ENCODE results near the gene BCLAF1.

The BCLAF1 gene

GRCh38 chr6:136326038-136326553 is 36.5 kb upstream of the BCLAF1 start:
- WGBS, result 88% methylated on average over 8 of the region's 8 CpGs
- no peaks in the 10 kb centered on the region for H3K4me1 ChIP-seq (ENCODE audit: insufficient read depth, low read length)
- no peaks in the 10 kb centered on the region for H3K9me3 ChIP-seq (ENCODE audit: insufficient read depth, low read depth, low read length)
- H3K4me3 ChIP-seq (ENCODE audit: low read length), result no peak overlapping the region
- H3K36me3 ChIP-seq (ENCODE audit: insufficient read depth, low read length), result no peaks in the 10 kb centered on the region
- no peak overlapping the region for H3K9ac ChIP-seq (ENCODE audit: low read depth, low read length)
- H3K27me3 ChIP-seq (ENCODE audit: insufficient read depth, low read length), result no peaks in the 10 kb centered on the region
- H3K27ac ChIP-seq (ENCODE audit: low read depth, low read length), result no peak overlapping the region

GRCh38 chr6:136324686-136325380 is 35.2 kb upstream of the BCLAF1 start:
- H3K4me1 ChIP-seq (ENCODE audit: insufficient read depth, low read length), result no peaks in the 10 kb centered on the region
- no peaks in the 10 kb centered on the region for H3K9me3 ChIP-seq (ENCODE audit: insufficient read depth, low read depth, low read length)
- H3K9ac ChIP-seq (ENCODE audit: low read depth, low read length), result no peak overlapping the region
- no peak overlapping the region for H3K27ac ChIP-seq (ENCODE audit: low read depth, low read length)
- no peaks in the 10 kb centered on the region for H3K27me3 ChIP-seq (ENCODE audit: insufficient read depth, low read length)
- H3K4me3 ChIP-seq (ENCODE audit: low read length), result no peak overlapping the region
- no peaks in the 10 kb centered on the region for H3K36me3 ChIP-seq (ENCODE audit: insufficient read depth, low read length)
- WGBS, result 90% methylated on average over 10 of the region's 10 CpGs

DNA sequence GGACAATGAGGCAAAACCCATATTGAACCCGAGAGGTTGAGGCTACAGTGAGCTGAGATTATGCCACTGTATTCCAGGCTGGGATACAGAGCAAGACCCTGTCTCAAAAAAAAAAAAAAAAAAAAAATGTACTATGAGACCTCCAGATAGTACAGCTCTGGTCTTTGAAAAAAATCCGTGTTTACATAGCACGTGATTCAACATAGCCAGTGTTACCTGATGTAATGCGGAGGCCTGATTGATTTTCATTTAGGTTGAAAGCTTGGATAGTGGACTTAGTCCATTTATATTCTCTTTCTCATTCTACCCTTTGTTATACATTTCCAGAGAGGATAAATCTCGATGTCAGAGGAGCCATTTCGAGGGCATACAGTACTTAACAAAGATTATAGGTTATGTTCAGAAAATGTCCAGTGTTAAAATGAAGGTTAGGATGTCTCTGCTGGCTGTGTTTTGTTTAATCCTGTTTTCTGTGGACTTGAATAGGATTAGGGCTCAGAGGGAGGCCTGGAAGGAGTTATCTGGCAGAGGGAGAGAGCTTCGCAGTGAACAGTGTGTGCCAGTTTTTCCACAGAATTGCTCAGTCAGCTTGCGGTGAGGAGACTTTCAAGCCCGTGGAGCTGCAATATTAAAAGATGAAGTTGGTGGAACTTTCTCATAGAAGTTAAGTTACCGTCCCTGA is 33.9 kb upstream of the BCLAF1 start:
- Histone ChIP-seq H3K4me3 (ENCODE audit: low read length) (no peak overlapping the region), H3K9me3 (ENCODE audit: insufficient read depth, low read depth, low read length) (no peaks in the 10 kb centered on the region), H3K36me3 (ENCODE audit: insufficient read depth, low read length) (no peaks in the 10 kb centered on the region), H3K27ac (ENCODE audit: low read depth, low read length) (no peak overlapping the region), H3K27me3 (ENCODE audit: insufficient read depth, low read length) (no peaks in the 10 kb centered on the region), H3K9ac (ENCODE audit: low read depth, low read length) (no peak overlapping the region), H3K4me1 (ENCODE audit: insufficient read depth, low read length) (no peaks in the 10 kb centered on the region)
- WGBS, result 93% methylated on average over 10 of the region's 10 CpGs

DNA sequence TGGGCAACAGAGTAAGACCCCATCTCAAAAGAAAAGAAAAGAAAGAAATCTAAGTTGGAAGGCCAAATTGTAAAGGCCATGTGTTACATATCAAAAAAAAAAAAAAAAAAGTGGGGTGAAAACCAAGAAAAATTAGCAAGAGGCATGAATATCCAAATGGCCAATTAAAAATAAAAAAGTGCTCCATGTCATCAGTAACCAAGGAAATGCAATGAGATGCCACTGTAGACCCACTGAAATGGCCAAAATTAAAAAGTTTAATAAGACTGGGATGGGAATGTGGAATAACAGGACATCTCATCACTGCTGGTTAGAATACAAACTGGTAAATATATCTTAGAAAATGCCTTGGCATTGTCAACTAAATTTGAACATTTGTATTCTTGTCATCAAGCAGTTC is 30.1 kb upstream of the BCLAF1 start:
- Histone ChIP-seq H3K4me1 (ENCODE audit: insufficient read depth, low read length) (no peaks in the 10 kb centered on the region), H3K4me3 (ENCODE audit: low read length) (no peak overlapping the region), H3K9ac (ENCODE audit: low read depth, low read length) (no peak overlapping the region), H3K27ac (ENCODE audit: low read depth, low read length) (no peak overlapping the region), H3K36me3 (ENCODE audit: insufficient read depth, low read length) (no peaks in the 10 kb centered on the region), H3K9me3 (ENCODE audit: insufficient read depth, low read depth, low read length) (no peaks in the 10 kb centered on the region), H3K27me3 (ENCODE audit: insufficient read depth, low read length) (no peaks in the 10 kb centered on the region)

DNA sequence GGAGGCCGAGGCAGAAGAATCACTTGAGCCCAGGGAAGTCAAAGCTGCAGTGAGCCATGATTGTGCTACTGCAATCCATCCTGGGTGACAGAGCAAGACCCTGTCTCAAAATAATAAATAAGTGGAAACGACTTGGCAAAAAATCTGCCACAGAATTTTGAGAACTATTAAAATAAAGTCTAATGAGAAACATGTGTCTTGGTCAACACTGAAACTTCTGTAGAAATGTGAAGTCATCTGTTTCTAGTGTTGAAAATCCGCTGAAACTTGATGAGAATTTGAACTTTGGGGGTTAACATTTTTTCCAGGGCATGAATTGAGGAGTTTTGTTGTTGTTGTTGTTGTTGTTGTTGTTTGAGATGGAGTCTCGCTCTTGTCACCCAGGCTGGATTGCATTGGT is 29.0 kb upstream of the BCLAF1 start:
- Histone ChIP-seq H3K9me3 (ENCODE audit: insufficient read depth, low read depth, low read length) (no peaks in the 10 kb centered on the region), H3K36me3 (ENCODE audit: insufficient read depth, low read length) (no peaks in the 10 kb centered on the region), H3K27ac (ENCODE audit: low read depth, low read length) (no peak overlapping the region), H3K4me3 (ENCODE audit: low read length) (no peak overlapping the region), H3K27me3 (ENCODE audit: insufficient read depth, low read length) (no peaks in the 10 kb centered on the region), H3K4me1 (ENCODE audit: insufficient read depth, low read length) (no peaks in the 10 kb centered on the region), H3K9ac (ENCODE audit: low read depth, low read length) (no peak overlapping the region)
- 88% methylated on average over 4 of the region's 4 CpGs for WGBS

GRCh38 chr6:136317971-136318370 is 28.3 kb upstream of the BCLAF1 start:
- Histone ChIP-seq H3K9me3 (ENCODE audit: insufficient read depth, low read depth, low read length) (no peaks in the 10 kb centered on the region), H3K27ac (ENCODE audit: low read depth, low read length) (no peak overlapping the region), H3K27me3 (ENCODE audit: insufficient read depth, low read length) (no peaks in the 10 kb centered on the region), H3K4me1 (ENCODE audit: insufficient read depth, low read length) (no peaks in the 10 kb centered on the region), H3K4me3 (ENCODE audit: low read length) (no peak overlapping the region), H3K9ac (ENCODE audit: low read depth, low read length) (no peak overlapping the region), H3K36me3 (ENCODE audit: insufficient read depth, low read length) (no peaks in the 10 kb centered on the region)
- 83% methylated on average over 6 of the region's 6 CpGs for WGBS

GRCh38 chr6:136317021-136317694 is 27.5 kb upstream of the BCLAF1 start:
- Histone ChIP-seq H3K27ac (ENCODE audit: low read depth, low read length) (no peak overlapping the region), H3K9me3 (ENCODE audit: insufficient read depth, low read depth, low read length) (no peaks in the 10 kb centered on the region), H3K4me3 (ENCODE audit: low read length) (no peak overlapping the region), H3K27me3 (ENCODE audit: insufficient read depth, low read length) (no peaks in the 10 kb centered on the region), H3K4me1 (ENCODE audit: insufficient read depth, low read length) (no peaks in the 10 kb centered on the region), H3K36me3 (ENCODE audit: insufficient read depth, low read length) (no peaks in the 10 kb centered on the region), H3K9ac (ENCODE audit: low read depth, low read length) (no peak overlapping the region)
- WGBS, result 33% methylated on average over 3 of the region's 5 CpGs

DNA sequence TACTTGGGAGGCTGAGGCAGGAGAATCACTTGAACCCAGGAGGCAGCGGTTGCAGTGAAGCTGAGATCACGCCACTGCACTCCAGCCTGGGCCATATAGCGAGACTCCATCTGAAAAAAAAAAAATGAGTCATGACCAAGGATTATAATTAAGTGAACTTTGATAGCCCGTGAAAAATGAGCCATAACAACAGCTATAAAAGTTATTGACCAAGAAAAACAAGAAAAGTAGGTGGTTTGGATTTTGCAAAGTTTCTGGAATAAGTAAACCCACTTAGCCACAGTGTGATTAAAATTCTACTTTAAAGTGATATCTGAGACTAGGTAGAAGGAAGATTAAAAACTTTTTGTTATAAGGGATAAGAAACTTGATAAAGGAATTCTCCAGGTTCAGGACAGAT is 25.9 kb upstream of the BCLAF1 start:
- Histone ChIP-seq H3K36me3 (ENCODE audit: insufficient read depth, low read length) (no peaks in the 10 kb centered on the region), H3K27me3 (ENCODE audit: insufficient read depth, low read length) (no peaks in the 10 kb centered on the region), H3K9ac (ENCODE audit: low read depth, low read length) (no peak overlapping the region), H3K4me3 (ENCODE audit: low read length) (no peak overlapping the region), H3K4me1 (ENCODE audit: insufficient read depth, low read length) (no peaks in the 10 kb centered on the region), H3K27ac (ENCODE audit: low read depth, low read length) (no peak overlapping the region), H3K9me3 (ENCODE audit: insufficient read depth, low read depth, low read length) (no peaks in the 10 kb centered on the region)
- 93% methylated on average over 4 of the region's 4 CpGs for WGBS

- Histone ChIP-seq H3K27me3 (ENCODE audit: insufficient read depth, low read length) (no peaks in the 10 kb centered on the region), H3K4me1 (ENCODE audit: insufficient read depth, low read length) (no peaks in the 10 kb centered on the region), H3K9ac (ENCODE audit: low read depth, low read length) (no peak overlapping the region), H3K4me3 (ENCODE audit: low read length) (no peak overlapping the region), H3K36me3 (ENCODE audit: insufficient read depth, low read length) (no peaks in the 10 kb centered on the region), H3K27ac (ENCODE audit: low read depth, low read length) (no peak overlapping the region), H3K9me3 (ENCODE audit: insufficient read depth, low read depth, low read length) (no peaks in the 10 kb centered on the region)
- 98% methylated on average over 3 of the region's 3 CpGs for WGBS
Measured at GRCh38 chr6:136312975-136313374, 23.3 kb upstream of the BCLAF1 start.

GRCh38 chr6:136309729-136310311 is 20.2 kb upstream of the BCLAF1 start:
- no peaks in the 10 kb centered on the region for H3K4me1 ChIP-seq (ENCODE audit: insufficient read depth, low read length)
- H3K9ac ChIP-seq (ENCODE audit: low read depth, low read length), result no peak overlapping the region
- H3K4me3 ChIP-seq (ENCODE audit: low read length), result no peak overlapping the region
- H3K27me3 ChIP-seq (ENCODE audit: insufficient read depth, low read length), result no peaks in the 10 kb centered on the region
- WGBS, result 90% methylated on average over 1 of the region's 1 CpG
- H3K9me3 ChIP-seq (ENCODE audit: insufficient read depth, low read depth, low read length), result no peaks in the 10 kb centered on the region
- H3K36me3 ChIP-seq (ENCODE audit: insufficient read depth, low read length), result no peaks in the 10 kb centered on the region
- H3K27ac ChIP-seq (ENCODE audit: low read depth, low read length), result no peak overlapping the region

DNA sequence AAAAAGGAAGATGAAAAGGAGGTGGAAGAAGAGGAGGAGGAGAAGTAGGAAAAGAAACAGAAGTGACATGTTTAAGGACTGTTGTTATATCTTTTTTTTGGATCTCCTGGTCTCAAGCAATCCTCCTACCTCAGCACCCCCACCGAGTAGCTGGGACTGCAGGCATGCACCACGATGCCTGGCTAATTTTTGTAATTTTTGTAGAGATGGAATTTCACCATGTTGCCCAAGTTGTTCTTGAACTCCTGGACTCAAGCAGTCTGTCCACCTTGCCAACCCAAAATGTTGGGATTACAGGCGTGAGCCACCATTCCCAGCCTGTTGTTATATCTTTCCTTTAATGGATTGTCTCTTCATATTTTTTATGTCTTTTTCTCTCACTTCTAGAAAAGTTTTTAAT is 19.5 kb upstream of the BCLAF1 start:
- no peak overlapping the region for H3K27ac ChIP-seq (ENCODE audit: low read depth, low read length)
- no peaks in the 10 kb centered on the region for H3K9me3 ChIP-seq (ENCODE audit: insufficient read depth, low read depth, low read length)
- H3K4me1 ChIP-seq (ENCODE audit: insufficient read depth, low read length), result no peaks in the 10 kb centered on the region
- H3K36me3 ChIP-seq (ENCODE audit: insufficient read depth, low read length), result no peaks in the 10 kb centered on the region
- H3K4me3 ChIP-seq (ENCODE audit: low read length), result no peak overlapping the region
- WGBS, result 96% methylated on average over 2 of the region's 3 CpGs
- no peak overlapping the region for H3K9ac ChIP-seq (ENCODE audit: low read depth, low read length)
- H3K27me3 ChIP-seq (ENCODE audit: insufficient read depth, low read length), result no peaks in the 10 kb centered on the region

Measured in HUES64 (cell line).